SKM-1 (cell line): Measurements from ENCODE around the gene RTBDN.
"Not testable (repeated sequence)": the region's sequence is repeated elsewhere in the genome, so short reads cannot be mapped to it uniquely, and the experiment has no call there.

Experiments used
- DNase-seq: peaks from one replicate; lab custom pipeline; 2025; ENCODE audit not compliant: unreplicated experiment; lab: John Stamatoyannopoulos, UW

RTBDN gene

DNA sequence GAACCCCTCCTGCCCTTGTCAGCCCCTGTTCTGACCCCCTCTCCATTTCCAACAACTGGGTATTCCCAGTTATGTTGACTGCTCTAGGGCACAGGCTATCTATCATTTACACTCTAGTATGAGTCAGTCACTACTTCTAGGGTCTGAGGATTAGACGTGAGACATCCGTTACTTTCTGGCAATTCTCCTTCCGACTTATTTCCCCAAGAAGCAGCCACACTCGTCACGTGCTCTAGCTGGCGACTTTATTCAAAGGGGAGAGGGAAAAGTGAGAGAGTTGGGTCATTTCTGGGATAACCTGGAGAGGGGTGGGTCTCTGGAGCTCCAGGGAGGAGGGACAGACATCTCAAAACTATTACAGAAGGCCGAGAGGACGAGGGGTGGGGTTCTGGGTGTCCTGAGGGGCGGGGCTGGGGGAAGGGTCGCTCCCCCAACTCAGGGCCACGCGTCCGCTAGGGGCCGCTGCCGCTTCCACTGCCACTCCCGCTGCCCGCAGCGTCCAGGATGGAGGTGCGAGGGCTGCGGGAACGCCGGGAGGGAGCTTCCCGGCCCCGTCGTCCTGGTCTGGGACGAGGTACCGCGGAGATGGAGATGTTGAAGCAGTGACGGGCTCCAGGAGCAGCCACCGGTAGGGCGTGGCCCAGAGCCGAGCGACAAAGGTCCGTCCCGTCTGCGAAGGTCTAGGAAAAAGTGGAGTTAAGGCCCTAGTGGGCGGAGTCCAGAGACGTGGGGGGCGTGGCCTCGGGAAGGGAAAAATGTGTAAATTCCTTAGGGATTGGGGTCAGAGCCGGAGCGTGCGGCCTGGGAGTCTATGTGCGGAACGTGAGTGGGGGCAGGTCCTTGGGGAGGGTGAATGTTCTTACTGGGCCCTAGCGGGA, 8.9 kb downstream of the RTBDN start:
- DNase-seq: no peak

DNA sequence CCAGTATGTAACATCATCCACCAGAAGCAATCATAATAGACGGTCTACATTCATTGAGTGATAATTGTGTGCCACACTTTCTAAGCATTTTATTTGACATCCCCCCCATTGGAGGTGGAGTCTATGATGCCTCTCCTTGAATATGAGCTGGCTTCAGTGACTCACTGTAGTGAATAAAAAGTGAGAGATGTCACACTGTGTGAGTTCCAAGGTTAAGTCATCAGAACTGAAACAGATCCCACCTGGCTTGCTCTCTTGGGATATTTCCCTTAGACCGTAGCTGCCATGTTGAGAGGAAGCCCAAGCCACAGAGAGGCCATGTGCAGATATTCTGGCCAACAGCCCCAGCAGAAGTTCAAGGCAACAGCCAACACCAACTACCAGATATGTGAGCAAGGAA, 12.6 kb downstream of the RTBDN start:
- DNase-seq: no peak

DNA sequence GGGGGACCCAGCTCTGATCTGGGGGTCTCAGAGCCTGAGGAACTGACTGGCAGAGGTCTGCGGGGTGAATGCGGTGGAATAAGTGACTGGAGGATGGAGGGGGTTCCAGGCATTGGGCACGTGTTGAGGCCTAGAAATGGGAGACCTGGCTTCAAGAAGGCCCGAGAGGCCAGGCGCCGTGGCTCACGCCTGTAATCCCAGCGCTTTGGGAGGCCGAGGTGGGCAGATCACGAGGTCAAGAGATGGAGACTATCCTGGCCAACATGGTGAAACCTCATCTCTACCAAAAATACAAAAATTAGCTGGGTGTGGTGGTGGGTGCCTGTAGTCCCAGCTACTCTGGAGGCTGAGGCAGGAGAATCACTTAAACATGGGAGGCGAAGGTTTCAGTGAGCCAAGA, 16.6 kb downstream of the RTBDN start:
- not testable (repeated sequence) for DNase-seq

DNA sequence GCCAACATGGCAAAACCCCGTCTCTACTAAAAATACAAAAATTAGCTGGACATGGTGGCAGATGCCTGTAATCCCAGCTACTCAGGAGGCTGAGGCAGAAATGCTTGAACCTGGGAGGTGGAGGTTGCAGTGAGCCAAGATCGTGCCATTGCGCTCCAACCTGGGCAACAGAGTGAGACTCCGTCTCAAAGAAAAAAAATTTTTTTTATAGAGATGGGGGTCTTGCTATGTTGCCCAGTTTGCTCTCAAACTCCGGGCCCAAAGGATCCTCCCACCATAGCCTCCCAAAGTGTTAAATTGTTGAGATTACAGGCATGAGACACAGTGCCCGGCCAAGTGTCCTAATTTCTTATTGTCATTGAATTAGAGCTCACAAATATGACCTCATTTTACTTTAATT, 17.2 kb downstream of the RTBDN start:
- not testable (repeated sequence) for DNase-seq

DNA sequence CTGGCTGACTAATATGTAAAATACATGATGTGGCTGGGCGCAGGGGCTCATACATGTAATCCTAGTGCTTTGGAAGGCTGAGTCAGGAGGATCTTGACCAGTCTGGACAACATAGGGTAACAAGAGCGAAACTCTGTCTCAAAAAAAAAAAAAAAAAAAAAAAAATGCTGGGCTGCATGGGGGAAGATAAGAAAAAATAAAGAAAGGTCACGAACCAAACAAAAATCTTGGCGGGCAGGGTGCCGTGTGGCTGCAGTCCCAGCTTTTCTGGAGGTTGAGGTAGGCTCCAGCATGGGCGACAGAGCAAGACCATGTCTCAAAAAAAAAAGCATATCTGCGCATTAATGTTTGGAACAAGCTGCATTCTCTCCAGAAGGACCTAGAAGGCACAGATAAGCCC, 19.3 kb downstream of the RTBDN start:
- no peak for DNase-seq

DNA sequence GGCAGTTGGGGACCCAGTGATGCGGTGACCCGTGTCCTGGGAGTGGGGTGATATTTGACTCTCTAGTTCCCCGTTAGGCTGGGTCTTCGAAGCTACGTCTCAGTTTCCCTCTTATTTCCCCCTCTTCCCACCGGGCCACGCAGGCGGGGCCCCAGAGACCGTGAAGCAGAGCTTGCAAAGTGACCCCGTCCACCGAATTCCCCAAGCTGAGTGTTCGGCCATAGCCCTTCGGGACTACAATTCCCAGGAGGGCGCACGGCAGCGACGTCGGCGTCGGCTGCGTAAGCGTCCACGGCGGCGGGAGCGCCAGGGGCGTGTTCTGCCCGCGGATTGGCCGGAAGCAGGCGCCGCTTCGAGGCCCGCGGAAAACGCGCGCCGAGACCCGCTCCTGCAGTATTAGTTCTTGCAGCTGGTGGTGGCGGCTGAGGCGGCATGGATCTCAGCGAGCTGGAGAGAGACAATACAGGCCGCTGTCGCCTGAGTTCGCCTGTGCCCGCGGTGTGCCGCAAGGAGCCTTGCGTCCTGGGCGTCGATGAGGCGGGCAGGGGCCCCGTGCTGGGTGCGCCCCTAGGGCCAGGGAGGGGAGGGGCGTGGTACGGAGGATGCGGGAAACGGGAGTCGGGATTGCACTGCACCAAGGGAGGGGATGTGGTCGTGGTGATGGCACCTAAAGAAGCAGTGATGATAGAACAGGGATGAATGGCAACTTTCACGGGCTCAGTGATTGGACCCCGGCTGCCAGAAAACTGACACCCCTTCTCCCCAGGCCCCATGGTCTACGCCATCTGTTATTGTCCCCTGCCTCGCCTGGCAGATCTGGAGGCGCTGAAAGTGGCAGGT, 27.9 kb downstream of the RTBDN start, which contains the start of gene RNASEH2A:
Gene RNASEH2A (plus strand): TSS at position 343 of the 840 bp plus-strand sequence. CDS start 90 bp downstream, at position 433.
- peak; percentile 59 for DNase-seq

DNA sequence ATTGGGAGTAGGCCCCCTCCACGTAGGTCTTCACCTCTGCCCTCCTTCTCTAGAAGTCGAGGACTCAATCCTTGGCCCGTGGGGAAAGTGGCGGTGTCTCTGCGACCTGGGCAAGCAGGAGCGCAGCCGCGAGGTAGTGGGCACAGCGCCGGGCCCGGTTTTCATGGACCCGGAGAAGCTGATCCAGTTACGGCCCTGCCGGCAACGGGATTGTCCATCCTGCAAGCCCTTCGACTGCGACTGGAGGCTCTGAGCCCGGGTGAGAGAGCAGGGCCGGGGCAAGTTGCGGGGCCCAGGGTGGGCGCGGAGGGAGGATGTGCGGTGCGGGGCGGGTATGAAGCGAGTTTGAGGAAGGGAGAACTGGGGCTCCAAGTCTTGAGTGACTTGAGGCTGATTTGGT, 30.3 kb downstream of the RTBDN start:
- no peak for DNase-seq

DNA sequence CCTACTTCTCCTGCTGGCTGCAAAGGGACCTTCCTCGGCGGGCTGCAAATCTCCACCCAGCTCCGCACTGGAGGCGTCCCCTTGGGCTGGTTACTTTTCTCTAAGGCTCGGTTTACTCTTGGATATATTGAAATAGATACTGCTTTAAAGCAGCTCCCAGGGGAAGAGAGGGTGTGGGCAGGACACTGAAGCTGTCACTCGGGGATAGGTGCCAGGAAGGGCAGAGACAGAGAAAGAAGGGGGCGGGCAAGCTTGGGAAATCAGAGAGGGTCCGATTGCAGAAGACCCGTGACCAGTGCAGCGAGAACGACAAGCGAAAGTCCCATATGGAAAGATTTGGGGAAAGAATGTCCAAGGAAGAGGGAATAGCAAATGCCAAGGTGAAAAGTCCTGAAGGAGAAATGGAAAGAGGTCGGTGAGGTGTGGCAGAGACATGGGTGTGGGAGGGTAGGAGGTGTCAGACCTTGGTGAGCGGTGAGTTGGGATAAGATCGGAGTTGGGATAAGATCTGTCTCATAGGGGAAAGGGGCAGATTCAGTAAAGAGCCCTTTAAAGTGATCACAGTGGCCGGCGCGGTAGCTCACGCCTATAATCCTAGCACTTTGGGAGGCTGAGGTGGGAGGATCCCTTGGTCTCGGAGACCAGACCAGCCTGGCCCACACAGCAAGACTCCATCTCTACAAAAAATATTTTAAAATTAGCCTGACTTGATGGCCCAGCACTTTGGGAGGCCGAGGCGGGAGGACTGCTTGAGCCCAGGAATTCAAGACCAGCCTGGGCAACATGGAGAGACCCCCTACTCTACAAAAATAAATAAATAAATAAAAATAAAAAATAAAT, 31.9 kb downstream of the RTBDN start:
- DNase-seq: no peak

DNA sequence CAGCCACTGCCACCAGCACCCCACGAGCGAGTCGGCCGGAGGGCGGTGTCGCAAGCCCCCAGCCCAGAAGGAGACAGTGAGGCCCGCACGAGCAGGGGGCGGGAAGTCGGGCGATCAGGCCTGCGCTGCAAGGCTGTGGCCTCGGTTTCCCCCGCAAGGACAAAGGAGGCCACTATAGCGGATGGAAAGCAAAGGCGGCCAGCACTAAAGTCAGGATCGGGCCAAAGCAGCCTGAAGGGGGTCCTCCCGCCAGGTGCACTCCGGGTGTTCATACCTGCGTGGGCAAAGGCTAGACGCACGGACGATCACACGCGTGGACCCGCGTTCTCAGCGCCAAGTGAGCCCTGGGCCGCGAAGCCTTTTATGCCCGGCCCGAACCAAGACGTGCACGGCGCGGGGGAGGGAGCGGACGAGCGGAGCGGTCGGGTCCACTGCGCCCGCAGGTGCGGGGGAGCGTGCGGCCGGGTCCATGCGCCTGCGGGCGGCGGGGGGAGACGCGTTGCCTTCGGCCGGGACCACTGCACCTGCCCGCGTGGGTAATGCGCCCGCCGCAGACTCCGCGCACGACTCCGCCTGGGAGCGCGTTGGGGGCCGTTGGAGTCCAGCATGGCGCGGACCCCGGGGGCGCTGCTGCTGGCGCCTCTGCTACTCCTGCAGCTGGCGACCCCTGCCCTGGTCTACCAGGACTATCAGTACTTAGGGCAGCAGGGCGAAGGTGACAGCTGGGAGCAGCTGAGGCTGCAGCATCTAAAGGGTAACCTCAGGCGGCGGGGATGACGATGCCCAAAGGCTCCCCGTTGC, 32.7 kb downstream of the RTBDN start, which contains the start of the genes PRDX2 and THSD8:
Gene PRDX2 (minus strand): TSS at position 335 of the 801 bp plus-strand sequence. CDS start 539 bp downstream, outside the sequence.
Gene THSD8 (plus strand): TSS at position 604 of the 801 bp plus-strand sequence. CDS start 3 bp downstream, at position 607.
- DNase-seq: peak; percentile 30

DNA sequence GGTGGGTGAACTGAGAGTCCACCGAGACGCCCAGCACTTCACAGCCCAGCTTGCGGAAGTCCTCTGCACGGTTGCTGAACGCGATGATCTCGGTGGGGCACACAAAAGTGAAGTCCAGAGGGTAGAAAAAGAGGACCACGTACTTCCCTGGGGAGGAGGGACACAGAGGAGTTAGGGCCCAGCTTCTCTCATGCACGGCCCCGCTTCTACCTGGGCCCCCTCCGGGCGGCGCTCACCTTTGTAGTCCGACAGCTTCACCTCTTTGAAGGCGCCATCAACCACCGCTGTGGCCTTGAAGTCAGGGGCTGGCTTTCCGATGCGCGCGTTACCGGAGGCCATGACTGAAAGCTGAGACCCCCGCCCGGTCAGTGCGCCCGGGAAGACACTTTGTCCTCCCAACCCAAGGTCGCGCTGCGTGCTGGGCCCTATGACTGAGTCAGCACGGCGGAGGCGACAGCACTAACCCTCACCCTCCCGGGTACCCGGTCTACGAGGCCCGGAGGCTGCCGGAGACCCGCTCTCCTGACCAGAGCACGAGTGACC, 33.4 kb downstream of the RTBDN start:
- no peak for DNase-seq

DNA sequence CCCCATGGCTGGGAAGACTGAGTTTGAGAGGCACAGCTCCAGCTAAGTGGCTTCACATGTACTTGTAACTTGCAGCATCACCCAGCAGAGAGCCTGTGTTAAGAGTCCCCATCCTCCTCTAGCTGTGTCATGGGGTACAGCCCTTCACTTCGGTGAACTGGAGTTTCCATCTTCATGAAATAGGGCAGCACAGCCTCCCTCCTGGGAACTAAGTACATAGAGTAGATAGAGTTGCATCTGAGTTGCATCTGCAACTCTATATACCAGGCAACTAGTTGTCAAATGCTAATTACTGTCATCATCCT, 34.0 kb downstream of the RTBDN start:
- no peak for DNase-seq

DNA sequence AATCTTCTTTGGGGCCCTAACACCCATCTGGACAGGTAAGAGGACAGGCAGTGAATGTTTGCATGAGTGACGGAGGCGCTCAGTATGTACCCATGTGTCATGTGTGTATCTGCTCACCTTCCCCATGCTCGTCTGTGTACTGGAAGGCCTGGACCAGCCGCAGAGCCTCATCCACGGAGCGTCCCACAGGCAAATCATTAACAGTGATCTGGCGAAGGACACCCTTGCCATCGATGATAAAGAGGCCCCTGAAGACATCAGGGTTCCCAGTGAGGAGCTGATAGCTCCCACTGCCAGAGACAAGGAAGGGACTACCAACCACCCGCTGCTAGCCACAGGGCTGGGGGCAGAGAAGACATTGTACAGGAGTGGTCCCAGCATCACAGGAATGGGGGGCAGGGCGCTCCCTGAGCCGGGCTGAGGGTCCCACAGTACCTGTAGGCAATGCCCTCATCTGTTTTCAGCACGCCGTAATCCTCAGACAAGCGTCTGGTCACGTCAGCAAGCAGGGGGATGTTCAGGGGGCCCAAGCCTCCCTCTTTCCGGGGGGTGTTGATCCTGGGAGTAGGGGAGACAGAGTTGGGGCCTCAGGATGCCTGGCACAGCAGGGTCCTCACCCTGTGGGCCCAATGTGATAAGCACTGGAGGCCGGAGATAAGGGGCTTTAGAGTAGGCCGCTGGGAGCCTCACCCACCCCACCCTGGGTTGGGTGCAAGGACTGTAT, 34.5 kb downstream of the RTBDN start:
- no peak for DNase-seq

DNA sequence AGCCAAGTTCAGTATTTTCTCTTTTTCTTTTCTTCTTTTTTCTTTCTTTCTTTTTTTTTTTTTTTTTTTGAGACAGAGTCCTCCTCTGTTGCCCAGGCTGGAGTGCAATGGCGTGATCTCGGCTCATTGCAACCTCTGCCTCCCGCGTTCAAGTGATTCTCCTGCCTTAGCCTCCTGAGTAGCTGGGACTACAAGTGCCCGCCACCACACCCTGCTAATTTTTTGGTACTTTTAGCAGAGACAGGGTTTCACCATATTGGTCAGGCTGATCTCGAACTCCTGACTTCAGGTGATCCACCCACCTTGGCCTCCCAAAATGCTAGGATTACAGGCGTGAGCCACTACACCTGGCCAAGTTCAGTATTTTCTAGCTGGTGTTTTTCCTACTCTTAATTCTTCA, 36.8 kb downstream of the RTBDN start:
- not testable (repeated sequence) for DNase-seq

DNA sequence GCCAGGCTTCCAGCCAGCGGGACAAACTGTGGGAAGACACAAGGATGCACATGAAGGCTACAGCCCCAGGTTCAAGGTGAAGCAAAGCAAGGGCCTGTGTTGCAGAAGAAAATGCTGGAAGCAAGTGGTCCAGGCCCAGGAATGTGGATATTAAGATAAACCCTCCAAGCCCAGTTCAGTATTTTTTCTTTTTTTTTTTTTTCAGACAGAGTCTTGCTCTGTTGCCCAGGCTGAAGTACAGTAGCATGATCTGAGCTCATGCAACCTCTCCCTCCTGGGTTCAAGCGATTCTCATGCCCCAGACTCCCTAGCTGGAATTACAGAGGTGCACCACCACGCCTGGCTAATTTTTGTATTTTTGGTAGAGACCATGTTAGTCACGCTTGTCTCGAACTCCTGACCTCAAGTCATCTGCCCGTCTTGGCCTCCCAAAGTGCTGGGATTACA, 37.2 kb downstream of the RTBDN start:
- no peak for DNase-seq

DNA sequence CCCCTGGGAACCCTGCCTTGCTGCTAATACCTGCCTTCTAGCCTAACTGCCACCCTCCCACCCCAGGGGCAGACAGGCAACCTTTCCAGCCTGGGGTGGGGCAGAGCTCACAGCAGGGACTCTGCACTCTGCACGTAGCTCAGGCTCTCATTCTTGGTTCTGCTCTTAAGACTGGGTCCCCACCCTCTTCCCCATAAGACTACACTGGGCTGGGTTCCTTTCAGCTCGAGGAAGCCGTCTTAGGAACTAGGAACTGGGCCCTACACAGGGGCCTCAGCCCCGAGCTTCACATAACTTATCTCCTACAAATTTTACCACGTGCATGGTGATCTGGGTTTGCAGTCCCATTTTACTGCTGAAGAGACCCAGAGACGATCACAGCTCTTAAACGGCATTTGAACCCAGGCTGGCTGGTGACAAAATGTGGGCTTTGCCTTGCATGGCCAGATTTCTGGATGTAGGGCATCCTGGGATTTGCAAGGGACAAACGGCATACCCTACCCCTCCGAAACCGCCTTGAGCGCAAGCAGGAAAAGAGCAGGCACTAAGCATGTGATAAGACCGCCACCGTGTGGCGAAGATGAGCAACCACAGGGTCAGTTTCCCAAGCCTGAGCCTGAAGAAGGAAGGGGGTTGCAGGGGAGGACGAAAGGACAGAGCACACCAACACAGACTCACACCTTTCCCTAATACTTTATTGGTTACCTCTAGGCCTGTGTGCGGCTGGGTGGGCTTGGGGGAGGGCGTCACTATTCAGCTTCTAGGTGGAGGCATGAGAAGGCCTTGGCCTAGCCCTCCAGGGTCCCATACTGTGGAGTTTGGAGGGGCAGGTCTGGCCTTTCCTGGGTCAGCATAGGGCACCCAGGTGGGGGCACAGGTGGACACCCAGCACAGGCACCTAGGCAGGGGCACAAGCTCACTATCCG, 38.0 kb downstream of the RTBDN start:
- peak; percentile 55 for DNase-seq

DNA sequence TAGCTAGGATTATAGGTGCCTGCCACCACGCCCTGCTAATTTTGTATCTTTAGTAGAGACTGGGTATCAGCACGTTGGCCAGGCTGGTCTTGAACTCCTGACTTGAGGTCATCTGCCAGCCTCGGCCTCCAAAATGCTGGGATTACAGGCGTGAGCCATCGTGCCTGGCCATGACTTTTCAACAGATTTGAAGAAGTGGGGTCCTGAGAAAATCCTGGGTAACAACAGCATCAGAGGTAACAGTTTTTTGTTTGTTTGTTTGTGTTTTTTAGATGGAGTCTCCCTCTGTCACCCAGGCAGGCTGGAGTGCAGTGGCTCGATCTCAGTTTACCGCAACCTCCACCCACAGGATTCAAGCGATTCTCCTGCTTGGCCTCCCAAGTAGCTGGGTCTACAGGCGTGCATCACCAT, 39.4 kb downstream of the RTBDN start:
- no peak for DNase-seq

DNA sequence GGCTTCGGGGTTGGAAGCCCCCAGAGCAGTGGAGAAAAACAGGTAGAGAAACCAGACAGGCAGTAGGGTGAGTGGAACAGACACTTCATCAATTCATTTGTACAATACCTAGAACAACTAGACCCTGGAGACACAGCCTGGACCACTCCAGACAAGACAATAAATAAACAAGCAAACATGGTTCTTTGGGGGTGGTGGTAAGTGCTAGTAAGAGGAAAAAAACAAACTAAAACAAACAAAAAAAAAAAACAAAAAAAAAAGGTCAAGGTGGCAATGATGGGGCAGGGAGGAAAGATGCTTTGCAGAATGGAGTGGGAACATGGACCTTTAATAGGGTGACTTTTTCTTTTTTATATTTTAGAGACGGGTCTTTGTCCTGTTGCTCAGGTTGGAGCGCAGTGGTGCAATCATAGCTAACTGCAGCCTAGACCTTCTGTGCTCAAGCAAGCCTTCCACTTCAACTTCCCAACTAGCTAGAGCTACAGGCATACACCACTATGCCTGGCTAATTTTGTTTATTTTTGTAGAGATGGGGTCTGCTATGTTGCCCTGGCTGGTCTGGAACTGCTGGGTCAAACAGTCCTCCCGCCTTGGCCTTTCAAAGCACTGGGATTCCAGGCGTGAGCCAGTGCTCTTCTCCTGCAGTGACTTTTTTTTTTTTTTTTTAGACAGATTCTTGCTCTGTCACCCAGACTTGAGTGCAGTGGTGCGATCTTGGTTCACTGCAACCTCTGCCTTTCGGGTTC, 40.0 kb downstream of the RTBDN start:
- no peak for DNase-seq
